A673 (cell line): ENCODE results near the gene NRTN. TPM values are rescaled to one million over a fixed set of nuclear protein-coding genes. Genes with fewer than 3 reads are reported as not detected.

ENCODE experiments used
- BruUV-seq: library from RNA; stranded (reverse); fragments of 400-500 nt; replicated peaks from 2 replicates; lab custom pipeline; 2021; lab: Mats Ljungman, UMichigan
- CTCF ChIA-PET: fragments of 300-600 bp; sonication (Branson Sonifier 250); formaldehyde crosslinking; loops from one replicate; lab custom pipeline; 2022; ENCODE audit warnings: antibody characterized with exemption; lab: Charles Lee
- POLR2A ChIA-PET: fragments of 300-600 bp; sonication (Branson Sonifier 250); formaldehyde crosslinking; loops from one replicate; lab custom pipeline; 2022; ENCODE audit warnings: antibody characterized with exemption; ENCODE audit not compliant: low non-redundant PET; lab: Charles Lee
- DNase-seq: peaks from one replicate; pipeline ENCODE4 v3.0.0-alpha.2; 2015; ENCODE audit warnings: low spot score
- H3K27ac ChIP-seq: fragments of 200-600 bp; sonication (generic); 2 replicates; pipeline ENCODE4 v1.5.1; 2016; ENCODE audit warnings: mixed run types, low read depth, mild to moderate bottlenecking, mixed read lengths, antibody characterized with exemption, low read length; ENCODE audit not compliant: poor library complexity, severe bottlenecking
- H3K27me3 ChIP-seq: fragments of 200-600 bp; sonication (generic); replicated peaks from 2 replicates; pipeline ENCODE4 v1.6.1; 2017; ENCODE audit warnings: mixed run types, low read depth, mild to moderate bottlenecking, mixed read lengths, antibody characterized with exemption, low read length; ENCODE audit not compliant: insufficient read depth, poor library complexity
- H3K36me3 ChIP-seq: fragments of 200-600 bp; sonication (generic); 2 replicates; pipeline ENCODE4 v1.6.1; 2016; ENCODE audit warnings: mixed run types, mild to moderate bottlenecking, mixed read lengths, antibody characterized with exemption, low read length; ENCODE audit not compliant: insufficient read depth, poor library complexity, severe bottlenecking
- H3K4me1 ChIP-seq: fragments of 200-600 bp; sonication (generic); 2 replicates; pipeline ENCODE4 v1.6.1; 2017; ENCODE audit warnings: mixed run types, mild to moderate bottlenecking, mixed read lengths, antibody characterized with exemption, low read length; ENCODE audit not compliant: insufficient read depth, poor library complexity, severe bottlenecking
- H3K4me3 ChIP-seq: fragments of 200-600 bp; sonication (generic); 2 replicates; pipeline ENCODE4 v1.5.1; 2016; ENCODE audit warnings: low read depth, mixed run types, mild to moderate bottlenecking, mixed read lengths, low read length; ENCODE audit not compliant: poor library complexity, severe bottlenecking
- H3K9me3 ChIP-seq: fragments of 200-600 bp; sonication (generic); 2 replicates; pipeline ENCODE4 v1.6.1; 2016; ENCODE audit warnings: mixed run types, low read depth, mild to moderate bottlenecking, mixed read lengths, antibody characterized with exemption, low read length; ENCODE audit not compliant: poor library complexity, severe bottlenecking
- CTCF ChIP-seq: fragments of 300-800, 200-600 bp; sonication (generic); conservative IDR thresholded peaks from 2 replicates; pipeline ENCODE4 v1.5.1; 2017; ENCODE audit warnings: low read depth, mild to moderate bottlenecking, antibody characterized with exemption, low read length, moderate library complexity, mixed read lengths
- EZH2 ChIP-seq: fragments of 200-600 bp; sonication (generic); IDR thresholded peaks from 2 replicates; pipeline ENCODE4 v1.6.1; 2017; ENCODE audit warnings: borderline replicate concordance, low read depth, mild to moderate bottlenecking, mixed read lengths, antibody characterized with exemption, low read length; ENCODE audit not compliant: poor library complexity, severe bottlenecking
- intact Hi-C: fragments of 100-400 bp; cut with micrococcal nuclease; formaldehyde crosslinking; loops from one replicate; pipeline ENCODE4 v1.10.0; 2022; ENCODE audit not compliant: unreplicated experiment
- total RNA-seq: library from RNA; stranded (reverse); gene quantifications from 2 replicates; pipeline ENCODE4 v1.2.3, GENCODE V29; 2021

The NRTN gene
- total RNA-seq, 1 experiment from 2014 or later = 1.6 TPM

GRCh38 chr19:5877882-5878281, 73.0 kb downstream of the NRTN start:
- CTCF ChIA-PET = no interaction called here
- intact Hi-C loops = no loop called here
- no peak overlapping the region for H3K27ac ChIP-seq
- H3K27me3 ChIP-seq = peaks cover 8% of the 10 kb centered on the region
- no peak for DNase-seq
- TF ChIP-seq EZH2 = no peak
- TF ChIP-seq CTCF = no peak
- H3K4me1 ChIP-seq = no peaks in the 10 kb centered on the region
- H3K36me3 ChIP-seq = no peaks in the 10 kb centered on the region
- no peak overlapping the region for H3K4me3 ChIP-seq
- POLR2A ChIA-PET = no interaction called here
- H3K9me3 ChIP-seq = no peaks in the 10 kb centered on the region
- no TSS peak for BruUV-seq

Other genes with a start within 250 kb of the NRTN start
- 0.34 and 0.90 TPM in 2 replicates for gene TINCR, start 237.1 kb upstream of the NRTN start, total RNA-seq
- 124 and 153 TPM in 2 replicates for gene SAFB2, start 182.3 kb upstream of the NRTN start, total RNA-seq
- gene SAFB, start 182.0 kb upstream of the NRTN start, total RNA-seq = 158 and 171 TPM in 2 replicates
- 36.3 and 43.6 TPM in 2 replicates for gene MICOS13, start 124.6 kb upstream of the NRTN start, total RNA-seq
- gene HSD11B1L, start 124.0 kb upstream of the NRTN start, total RNA-seq = 5.7 and 8.2 TPM in 2 replicates
- gene RPL36, start 114.8 kb upstream of the NRTN start, total RNA-seq = 984 and 992 TPM in 2 replicates
- gene LONP1, start 84.9 kb upstream of the NRTN start, total RNA-seq = 152 and 160 TPM in 2 replicates
- not detected in 2 replicates for gene CATSPERD, start 84.4 kb upstream of the NRTN start, total RNA-seq
- 6.5 and 8.2 TPM in 2 replicates for gene PRR22, start 20.3 kb upstream of the NRTN start, total RNA-seq
- 56.8 and 85.3 TPM in 2 replicates for gene DUS3L, start 13.9 kb upstream of the NRTN start, total RNA-seq
- gene FUT6, start 34.6 kb downstream of the NRTN start, total RNA-seq = not detected in 2 replicates
- gene FUT3, start 46.4 kb downstream of the NRTN start, total RNA-seq = not detected in 2 replicates
- not detected in 2 replicates for gene FUT5, start 65.5 kb downstream of the NRTN start, total RNA-seq
- 290 and 298 TPM in 2 replicates for gene NDUFA11, start 98.7 kb downstream of the NRTN start, total RNA-seq
- gene VMAC, start 99.8 kb downstream of the NRTN start, total RNA-seq = 0.67 and 1.7 TPM in 2 replicates
- gene CAPS, start 109.2 kb downstream of the NRTN start, total RNA-seq = 0.92 and 1.7 TPM in 2 replicates
- gene RANBP3, start 173.1 kb downstream of the NRTN start, total RNA-seq = 126 and 130 TPM in 2 replicates